Stimulated activated CD8-positive, alpha-beta memory T cell treated with anti-CD3 and anti-CD28 coated beads, Interleukin-15, amount 100 ng/mL, for 24 hours (primary cell): ENCODE data around the gene CREB5.
A peak's percentile ranks its signal among the peaks of the same experiment; 100 is the strongest.
"Not testable (repeated sequence)": the region's sequence is repeated elsewhere in the genome, so short reads cannot be mapped to it uniquely, and the experiment has no call there.

Experiments
- DNase-seq: peaks from one replicate; pipeline ENCODE4 v3.0.0-alpha.2; 2020; ENCODE audit warnings: low read depth

The CREB5 gene

DNA sequence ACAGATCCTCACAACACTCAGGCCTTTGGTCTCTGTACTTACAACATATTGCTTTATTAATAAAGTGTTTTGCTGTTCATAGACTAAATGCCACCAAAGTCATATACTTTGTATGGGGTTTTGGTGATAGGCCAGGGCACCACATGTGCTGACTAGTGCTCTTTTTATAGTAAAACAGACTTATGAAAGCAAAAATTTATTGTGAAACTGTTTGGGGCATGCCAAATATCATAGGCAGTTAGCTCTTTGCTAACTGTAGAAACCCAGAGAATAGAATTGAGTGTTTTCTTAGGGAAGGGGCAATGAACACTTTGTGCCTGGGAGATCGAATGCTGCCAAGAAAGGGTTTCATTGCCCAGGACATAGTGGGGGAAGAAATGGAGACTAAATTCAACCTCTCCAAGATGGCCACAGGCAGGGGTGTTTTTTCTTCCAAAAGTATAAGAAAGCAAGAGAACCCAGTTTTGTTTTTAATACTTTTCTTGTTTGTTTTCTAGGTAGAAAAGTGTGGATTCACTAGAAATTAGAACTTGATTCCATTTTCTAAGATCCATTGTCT is 403.1 kb downstream of the CREB5 start:
- DNase-seq: no peak

DNA sequence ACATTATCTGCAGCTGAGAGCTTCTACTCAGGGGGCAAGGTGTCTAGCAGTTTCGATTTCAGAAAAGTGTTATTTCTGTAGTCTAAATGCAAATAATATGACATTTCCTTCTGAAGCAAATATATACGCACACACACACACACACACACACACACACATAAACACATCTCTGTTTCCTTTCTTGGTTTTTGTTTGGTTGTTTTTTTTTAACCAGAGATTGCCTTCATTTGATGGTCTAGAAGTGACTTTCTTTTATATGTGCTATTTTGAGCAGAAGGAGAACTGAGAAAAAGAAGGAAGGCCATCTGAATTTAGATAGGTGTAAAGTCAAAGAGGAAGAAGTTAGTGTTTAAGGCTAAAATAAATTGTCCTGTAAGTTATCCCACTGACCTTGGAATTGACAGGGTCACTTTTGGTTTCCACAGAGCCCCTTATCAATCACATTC is 403.6 kb downstream of the CREB5 start:
- DNase-seq: no peak

DNA sequence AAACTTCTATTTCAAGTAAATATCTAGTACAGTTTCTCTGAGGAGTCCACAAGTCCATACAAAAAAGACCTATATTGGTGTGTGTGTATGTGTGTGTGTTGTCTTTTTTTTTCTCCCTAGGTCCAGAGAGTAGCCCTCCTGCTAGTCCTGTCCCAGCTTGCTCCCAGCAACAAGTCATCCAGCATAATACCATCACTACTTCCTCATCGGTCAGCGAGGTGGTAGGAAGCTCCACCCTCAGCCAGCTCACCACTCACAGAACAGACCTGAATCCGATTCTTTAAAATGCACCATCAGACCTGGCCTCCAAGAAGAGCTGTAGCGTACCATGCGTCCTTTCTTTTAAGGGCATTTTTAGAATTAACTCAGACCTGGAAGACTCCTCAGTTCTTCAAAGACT is 406.7 kb downstream of the CREB5 start:
- no peak for DNase-seq

DNA sequence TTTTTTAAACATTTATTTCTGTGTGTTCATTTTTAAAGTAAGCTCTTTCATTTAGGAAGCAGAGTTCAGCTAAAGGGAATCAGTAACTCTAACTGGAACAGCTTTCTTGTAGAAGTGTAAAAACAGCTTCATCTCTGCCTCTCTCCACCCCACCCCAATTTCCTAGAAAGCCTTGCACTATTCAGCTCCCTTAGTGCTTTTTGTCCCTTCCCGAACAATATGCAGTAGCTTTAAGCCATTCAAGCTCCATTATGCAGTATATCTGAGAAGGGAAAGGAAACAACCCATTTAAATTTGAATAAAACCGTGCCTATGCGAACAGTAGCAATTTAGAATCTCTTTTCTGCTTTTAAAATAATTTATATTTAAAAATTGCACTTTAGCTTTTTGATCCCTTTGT is 411.3 kb downstream of the CREB5 start:
- DNase-seq: no peak

DNA sequence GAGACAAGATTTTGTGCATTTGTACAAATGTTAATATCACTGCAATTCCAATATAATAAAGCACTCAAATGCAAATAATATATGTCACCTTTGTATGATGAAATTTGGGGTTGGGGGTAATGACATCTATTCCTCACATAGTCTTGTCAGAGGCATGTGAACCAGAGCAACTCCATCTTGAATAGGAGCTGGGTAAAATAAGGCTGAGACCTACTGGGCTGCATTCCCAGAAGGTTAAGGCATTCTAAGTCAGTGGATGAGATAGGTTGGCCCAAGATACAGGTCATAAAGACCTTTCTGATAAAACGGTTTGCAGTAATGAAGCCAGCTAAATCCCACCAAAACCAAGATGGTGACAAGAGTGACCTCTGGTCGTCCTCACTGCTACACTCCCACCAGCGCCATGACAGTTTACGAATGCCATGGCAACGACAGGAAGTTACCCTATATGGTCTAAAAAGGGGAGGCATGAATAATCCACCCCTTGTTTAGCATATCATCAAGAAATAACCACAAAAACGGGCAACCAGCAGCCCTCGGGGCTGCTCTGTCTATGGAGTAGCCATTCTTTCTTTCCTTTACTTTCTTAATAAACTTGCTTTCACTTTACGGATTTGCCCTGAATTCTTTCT is 413.6 kb downstream of the CREB5 start:
- not testable (repeated sequence) for DNase-seq

DNA sequence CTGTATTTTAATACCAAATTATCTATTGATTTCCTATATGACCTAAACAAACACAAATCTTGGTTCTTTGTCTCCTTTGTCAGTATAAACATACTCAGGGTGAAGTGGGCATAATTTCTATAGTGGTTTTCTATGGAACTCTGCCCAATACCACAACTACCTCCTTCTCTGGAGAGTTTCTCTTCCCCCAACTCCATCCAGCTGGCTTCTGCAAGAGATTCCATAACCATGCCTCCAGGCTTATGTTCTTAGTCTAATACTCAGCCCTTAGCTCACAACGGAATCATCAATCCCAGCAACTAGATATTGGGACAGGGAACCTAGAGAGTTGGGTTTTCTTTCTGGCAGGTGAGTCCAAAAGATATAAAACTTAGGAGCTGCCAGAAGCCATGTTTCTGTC is 418.5 kb downstream of the CREB5 start:
- DNase-seq: no peak

DNA sequence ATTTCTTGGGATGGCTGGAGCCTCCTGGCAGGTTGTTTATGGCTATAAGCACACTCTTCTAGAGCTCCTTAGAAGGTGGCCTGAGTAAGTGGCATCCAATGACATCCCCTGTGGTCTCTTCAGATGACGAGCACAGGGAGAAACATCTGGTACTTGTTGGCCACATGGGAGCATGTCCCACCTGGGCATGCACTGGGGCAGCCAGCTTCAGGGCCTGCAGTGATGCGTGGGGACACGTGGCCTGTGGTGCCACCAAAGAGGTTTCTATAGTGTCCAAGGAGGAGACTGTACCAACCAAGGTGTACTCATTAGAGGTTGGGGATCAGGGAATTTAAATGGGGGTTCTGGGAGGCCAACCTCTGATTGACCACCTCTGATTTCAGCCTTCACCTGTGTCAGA is 420.4 kb downstream of the CREB5 start:
- DNase-seq: no peak

DNA sequence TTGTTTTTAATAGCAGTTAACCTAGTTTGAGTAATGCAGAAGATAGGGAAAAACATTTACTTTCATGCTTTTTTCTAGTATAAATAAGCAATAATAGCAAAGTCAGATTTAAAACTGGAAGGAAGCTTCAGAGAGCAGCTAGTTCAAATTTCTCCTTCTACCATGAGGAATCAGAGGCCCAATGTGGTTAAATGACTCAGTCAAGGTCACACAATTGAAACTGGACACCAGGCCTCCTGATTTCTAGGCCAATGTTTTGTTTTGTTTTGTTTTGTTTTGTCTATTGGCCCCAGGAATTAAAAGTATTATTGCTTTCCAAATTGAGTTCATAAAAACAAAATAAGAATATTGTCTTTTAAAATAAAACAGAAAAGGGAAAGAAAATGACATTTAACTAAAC is 423.5 kb downstream of the CREB5 start:
- no peak for DNase-seq

DNA sequence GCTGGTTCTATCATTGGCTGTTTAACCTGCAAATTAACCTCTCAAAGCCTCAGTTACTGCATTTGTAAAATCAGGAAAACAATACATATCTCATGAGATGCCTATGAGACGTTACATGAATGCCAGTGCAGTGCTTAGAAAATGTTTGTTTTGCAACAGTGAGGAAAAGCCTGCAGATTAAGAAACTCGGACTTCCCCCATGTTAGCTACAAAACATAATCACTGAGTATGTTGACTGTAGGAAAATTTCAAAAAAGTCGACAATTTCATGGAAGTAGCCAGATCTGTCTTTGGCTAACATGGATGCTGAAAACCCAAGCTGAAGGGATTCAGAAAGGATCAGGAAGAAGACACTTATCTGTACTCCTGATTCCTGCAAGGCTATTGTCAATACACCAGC is 424.4 kb downstream of the CREB5 start:
- DNase-seq: no peak

DNA sequence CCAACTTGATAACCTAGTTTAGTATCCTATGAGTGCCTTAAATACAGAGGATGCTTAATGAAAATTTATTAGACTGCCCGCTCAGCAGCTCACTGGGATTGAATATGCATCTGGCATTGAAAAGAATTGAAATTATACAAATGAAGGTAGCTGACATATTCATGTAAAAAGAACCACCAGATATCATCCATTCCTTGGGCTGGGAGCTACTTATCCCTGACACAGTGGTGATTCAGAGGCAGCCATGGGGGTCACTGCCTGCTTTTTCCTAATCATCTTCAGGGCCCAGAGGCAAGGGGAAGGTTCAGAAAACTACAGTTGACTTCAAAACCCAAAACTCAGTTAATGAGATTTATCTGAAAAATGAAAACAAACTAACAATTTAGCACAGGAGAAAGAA is 424.9 kb downstream of the CREB5 start:
- no peak for DNase-seq

DNA sequence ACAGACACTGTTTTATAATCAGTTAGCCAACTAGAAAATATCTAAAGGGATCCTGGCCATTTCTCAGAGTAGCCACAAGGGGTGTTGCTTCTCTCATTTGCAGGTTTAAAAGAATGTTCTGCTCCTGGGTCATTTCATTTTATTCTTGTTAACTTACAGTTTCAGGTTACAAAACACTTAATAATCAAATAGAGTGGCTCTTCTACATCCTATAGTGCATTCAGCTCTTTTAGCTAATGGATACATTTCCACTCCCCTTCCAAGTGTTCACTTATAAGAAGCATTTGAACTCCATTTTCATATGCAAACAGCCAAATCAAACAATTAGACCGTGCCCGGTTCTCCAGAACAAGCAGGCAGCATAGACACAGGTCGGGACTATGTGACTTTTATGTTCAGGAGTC is 428.3 kb downstream of the CREB5 start:
- no peak for DNase-seq

DNA sequence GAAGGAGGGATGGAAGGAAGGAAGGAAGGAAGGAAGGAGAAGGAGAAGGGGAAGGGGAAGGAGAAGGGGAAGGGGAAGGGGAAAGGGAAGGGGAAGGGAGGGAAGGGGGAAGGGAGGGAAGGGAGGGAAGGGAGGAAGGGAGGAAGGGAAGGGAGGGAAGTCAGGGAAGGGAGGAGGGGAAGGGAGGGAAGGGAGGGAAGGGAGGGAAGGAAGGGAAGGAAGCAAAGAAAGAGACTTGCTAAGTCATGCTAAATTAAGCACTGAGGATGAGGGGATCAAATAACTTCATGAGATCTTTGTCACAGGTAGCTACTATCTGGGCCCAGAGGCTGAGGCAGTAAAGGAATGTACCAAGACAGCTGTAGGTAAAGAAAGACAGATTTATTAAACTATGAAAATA is 429.4 kb downstream of the CREB5 start:
- DNase-seq: no peak

DNA sequence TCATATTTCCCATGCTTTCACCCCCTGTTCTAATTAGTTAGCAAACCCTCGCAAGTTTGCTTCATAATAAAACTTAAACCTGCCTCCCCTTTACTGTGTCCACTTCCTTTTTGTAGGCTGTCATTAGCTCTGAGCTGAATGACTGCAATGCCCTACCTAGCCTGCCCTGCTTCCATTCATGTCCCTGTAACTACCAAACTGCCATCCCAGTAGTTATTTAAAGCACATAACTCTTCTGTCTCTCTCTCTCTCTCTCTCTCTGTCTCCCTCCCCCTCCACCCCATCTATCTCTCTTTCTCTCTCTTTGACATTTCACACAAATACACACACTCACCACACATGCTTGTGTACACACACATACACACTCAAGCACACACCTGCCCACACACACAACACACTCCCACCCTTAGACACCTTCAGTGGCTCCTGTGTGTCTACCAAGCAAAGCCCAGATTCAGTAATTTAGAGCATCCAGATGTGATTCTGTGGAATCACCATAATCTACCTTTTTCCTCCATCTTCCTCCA is 430.5 kb downstream of the CREB5 start:
- DNase-seq: no peak

DNA sequence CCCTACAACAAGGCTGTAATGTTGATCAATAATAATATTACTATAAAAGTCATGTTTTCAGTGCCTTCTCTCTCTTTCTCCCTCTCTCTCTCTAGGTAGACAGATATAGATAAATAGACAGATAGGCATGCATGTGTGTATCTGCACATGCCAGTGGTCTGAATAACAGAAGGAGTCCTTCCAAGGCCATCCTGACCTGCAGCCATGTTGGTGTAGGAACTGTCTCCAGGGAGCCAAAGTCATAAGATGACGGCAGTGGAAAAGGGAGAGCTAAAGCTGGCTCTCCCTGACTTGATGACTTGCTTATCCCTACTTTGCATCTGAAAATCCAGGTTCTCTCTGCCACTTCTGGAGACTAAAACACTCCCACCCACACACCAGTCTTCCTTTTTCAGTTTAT is 432.8 kb downstream of the CREB5 start:
- DNase-seq: no peak

DNA sequence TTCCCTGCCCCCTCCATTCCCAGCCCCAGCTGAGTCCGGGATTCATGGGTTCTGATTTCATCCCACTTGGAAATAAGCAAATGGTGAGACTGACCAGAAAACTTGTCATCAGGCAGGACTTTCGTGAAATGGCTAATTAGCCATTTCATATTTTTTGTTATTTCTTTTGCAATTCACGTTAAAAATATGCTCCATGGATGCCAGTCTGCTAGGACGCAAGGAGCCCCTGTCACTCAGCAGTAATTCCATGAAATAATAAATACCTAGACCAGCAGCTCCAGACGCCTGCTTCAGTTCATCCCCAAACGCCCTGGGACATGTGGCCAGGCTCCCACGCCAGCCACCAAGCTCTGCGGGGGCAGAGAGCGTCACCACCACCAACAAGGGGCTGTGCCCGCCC is 434.9 kb downstream of the CREB5 start:
- DNase-seq: no peak

DNA sequence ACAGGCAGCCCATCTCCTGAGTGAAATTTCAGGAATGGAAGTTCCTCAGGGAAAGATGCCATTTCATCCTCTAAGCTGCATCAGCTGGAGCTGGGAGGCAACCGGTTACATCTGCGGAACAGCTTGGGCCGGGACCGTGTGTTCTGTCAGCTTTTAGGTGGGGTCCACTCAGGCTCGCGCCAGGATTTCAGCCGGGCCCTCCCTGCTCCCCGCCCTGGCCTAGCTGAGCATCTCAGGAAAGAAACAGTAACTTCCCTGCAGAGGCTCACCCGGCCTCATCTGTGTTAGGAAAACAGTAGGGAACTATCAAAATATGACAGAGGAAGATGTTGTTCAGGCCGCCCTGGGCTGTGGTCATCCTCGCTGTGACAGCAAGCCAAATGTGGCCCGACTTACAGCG is 435.4 kb downstream of the CREB5 start:
- DNase-seq: no peak

DNA sequence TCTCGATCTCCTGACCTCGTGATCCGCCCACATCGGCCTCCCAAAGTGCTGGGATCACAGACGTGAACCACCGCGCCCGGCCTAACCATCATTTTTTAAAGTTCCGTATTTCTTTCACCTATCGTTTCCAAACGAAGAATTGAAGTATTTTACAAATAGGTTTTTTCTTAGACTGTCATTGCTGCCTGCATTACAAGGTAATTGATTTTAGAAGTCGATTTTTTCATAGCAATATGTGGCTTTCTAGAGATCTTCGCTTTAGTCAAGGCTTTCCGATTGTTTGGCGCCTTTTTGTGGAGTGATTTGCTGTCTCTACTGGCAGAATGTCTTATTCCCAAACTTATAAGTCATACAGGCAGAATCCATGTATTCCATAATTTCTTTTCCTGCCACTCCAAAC is 436.6 kb downstream of the CREB5 start:
- no peak for DNase-seq

DNA sequence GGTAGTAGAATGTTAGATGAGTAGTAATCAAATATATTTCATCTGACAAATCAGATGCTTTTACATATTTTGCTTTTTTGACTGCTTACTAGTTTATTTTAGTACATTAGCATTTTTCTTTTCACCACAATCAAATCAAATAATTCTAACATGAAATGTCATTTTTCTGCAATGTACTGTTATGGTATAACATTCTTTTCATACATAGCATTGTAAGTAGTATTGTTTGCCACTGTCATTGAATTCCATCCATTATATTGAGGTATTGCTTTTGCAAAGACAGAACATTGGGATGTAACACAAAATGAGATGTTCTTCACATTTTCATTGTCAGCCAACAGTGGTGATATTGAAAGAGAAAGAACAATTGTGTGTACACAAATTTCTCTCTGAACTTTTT is 438.4 kb downstream of the CREB5 start:
- DNase-seq: no peak

DNA sequence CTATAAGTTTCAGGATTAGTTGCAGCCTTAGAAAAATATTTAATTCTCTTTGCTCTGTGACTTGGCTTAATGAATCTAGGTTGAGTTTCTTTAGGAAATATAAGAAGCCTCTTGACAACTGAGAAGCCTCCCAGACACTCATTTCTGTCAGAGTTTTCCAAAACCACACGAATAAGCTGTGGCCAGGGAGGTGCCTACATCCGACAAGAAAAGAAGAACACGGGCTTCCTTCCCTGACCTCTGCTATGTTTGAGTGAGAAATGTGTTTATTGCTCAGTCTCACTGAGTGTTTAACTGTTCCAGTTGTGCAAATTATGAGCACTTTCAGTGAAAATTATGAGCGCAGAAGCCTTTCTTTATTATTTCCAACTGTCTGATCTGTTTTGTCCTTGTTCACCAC is 440.8 kb downstream of the CREB5 start:
- no peak for DNase-seq

DNA sequence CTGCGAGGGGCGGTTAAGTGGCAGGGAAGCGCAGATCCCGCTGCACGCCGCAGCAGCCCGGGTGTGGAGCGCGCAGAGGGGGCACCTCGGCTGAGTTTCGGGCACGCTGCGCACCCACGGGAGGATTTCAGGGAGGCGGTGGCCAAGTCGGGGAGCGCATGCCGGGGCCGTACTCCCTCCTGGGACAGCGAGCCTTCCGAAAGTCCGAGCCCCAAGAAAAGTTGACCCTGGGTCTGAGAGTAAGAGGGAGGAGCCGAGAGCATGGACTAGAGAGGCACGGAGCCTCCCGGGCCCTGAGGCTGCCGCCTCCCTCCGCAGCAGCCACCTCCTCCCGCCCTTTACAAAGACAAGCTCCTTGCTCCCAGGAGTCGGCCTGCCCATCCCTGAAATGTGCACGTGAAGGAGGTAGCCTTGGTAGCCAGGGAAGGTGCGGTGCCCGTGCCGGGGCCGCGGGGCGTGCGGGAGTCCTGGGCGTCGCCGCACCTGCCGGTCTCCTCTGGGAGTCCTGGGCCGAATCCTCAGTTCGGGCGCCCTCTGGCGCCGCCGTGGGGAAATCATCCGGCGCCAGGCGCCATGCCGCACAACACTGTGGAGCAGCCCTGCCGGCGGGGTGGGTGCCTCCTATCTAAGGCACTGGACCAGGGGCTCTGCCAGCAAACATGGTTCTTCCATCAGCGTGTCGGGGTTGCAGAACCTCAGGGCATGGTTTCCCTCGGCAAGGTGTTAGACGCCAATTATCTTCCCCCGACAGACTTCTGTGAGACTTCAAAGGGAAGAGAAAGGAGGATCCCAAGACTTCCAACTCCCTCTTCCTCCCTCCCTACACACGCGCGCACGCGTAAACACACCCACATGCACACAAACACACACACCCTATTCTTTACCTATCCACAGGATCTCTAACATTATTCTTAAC is 441.8 kb downstream of the CREB5 start:
- peak; percentile 57 for DNase-seq

DNA sequence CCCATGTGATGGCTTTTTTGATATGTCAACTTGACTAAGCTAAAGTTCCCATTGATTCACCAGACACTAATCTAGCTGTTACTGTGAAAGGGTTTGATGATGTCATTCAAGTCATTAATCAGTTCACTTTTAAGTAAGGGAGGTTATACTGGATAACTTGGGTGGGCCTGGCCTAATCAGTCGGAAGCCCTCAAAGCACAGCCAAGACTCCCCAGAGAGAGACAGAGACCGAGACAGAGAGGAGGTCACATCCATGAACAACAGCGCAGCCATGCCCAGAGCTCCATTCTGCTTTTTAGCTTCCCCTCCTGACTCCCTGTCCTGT is 442.4 kb downstream of the CREB5 start:
- no peak for DNase-seq

DNA sequence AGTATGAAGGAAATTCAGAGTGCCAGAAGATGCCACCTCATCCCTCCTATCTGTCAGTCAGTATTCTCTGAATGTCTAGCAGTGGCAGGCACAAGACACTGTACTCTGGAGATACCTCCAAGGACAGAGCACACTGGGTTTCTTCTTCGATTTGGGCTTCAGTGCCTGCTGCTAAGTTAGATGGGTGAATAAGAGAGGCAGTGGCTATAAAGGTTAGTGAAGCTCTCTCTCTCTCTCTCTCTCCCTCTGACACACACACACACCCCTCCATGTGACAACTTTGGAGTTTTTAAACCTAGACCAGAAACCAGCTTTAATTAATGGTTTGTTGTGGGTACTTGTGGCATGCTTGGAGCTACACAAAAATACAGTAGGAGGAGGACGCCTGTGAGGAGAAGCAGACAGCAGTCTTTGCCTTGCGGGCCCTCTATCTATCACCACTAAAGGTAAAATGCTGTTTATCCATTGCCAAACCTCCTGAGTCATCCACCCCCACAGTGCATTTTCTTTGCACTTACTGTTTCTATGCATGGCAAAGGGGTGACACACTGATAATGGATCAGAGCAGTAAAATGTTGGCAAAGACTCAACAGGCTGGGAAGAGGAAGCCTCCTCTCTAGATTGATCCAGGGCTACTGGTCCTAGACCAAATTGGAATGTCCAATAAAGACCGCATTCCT is 443.4 kb downstream of the CREB5 start:
- DNase-seq: no peak

DNA sequence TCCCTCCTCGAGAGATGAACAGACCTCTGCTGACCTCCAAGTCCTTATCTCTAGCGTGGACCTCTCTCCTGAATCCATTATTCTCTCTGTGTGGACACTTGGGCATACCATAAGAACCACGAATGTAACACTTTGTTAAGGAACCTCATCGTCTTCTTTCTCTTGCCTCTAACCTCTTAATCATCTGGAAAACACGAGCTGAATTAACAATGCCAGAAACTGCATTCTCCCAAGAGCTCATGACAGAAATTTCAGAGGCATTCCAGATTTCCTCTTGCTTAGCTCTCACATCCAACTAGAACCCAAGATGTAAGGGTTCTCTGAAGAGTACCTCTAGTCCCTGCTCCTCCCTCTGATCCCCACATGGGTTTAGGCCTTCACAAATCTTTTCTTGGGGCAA is 444.3 kb downstream of the CREB5 start:
- DNase-seq: no peak
